HepG2 (cell line): ENCODE results near the gene SH3YL1. TPM values are rescaled to one million over a fixed set of nuclear protein-coding genes. Genes with fewer than 3 reads are reported as not detected.

Experiments used
- ATAC-seq: fragments of 200-7000 bp; cut with Tn5 transposase; 3 replicates; pipeline ENCODE4 v1.9.1; 2020; ENCODE audit warnings: mild to moderate bottlenecking, moderate library complexity
- BruUV-seq: library from RNA; stranded (reverse); fragments of 400-500 nt; replicated peaks from 2 replicates; lab custom pipeline; 2021; lab: Mats Ljungman, UMichigan
- CTCF ChIA-PET: fragments of 300-600 bp; formaldehyde crosslinking; extraction: SDS; loops from one replicate; lab custom pipeline; 2021; ENCODE audit warnings: low total read pairs, inconsistent platforms, low intra/inter-chr PET ratio; lab: Yijun Ruan, JAX
- POLR2A ChIA-PET: fragments of 350-600 bp; sonication (Branson Sonifier 250); formaldehyde crosslinking; loops from one replicate; lab custom pipeline; 2020; ENCODE audit warnings: antibody characterized with exemption, inconsistent platforms; lab: Yijun Ruan, JAX
- DNase-seq: peaks from one replicate; pipeline ENCODE4 v3.0.0-alpha.2; 2015; ENCODE audit warnings: low spot score
- FAIRE-seq: peaks from 3 replicates; lab custom pipeline; 2011; peaks lifted over from hg19 to GRCh38; lab: Jason Lieb, UNC
- H2AFZ ChIP-seq: one replicate; pipeline ENCODE4 v1.6.1; 2011; ENCODE audit warnings: low read length, inconsistent platforms
- H3K27ac ChIP-seq: fragments of 300-600 bp; 3 replicates; pipeline ENCODE4 v1.8.0; 2011; ENCODE audit warnings: mixed run types, mild to moderate bottlenecking, mixed read lengths, low read length, inconsistent platforms; ENCODE audit not compliant: insufficient read depth; ENCODE audit errors: extremely low read length
- H3K27me3 ChIP-seq, 2 experiments: fragments of 200-600 bp in 1 of 2; 2 replicates in 1 of 2; 3 replicates in 1 of 2; pipeline versions ENCODE4 v1.6.0 to v1.8.0; 2011; ENCODE audit warnings: low read length in 2 of 2, mild to moderate bottlenecking in 2 of 2, moderate library complexity in 2 of 2, inconsistent platforms in 1 of 2; ENCODE audit not compliant: insufficient read depth in 2 of 2, control insufficient read depth in 1 of 2
- H3K36me3 ChIP-seq, 2 experiments: fragments of 200-600 bp in 1 of 2; replicated peaks in 1 of 2; 2 replicates in 1 of 2; 3 replicates in 1 of 2; pipeline versions ENCODE4 v1.5.1 to v1.8.0; 2011; ENCODE audit warnings: low read length in 2 of 2, inconsistent platforms in 1 of 2; ENCODE audit not compliant: insufficient read depth in 2 of 2, control insufficient read depth in 1 of 2
- H3K4me1 ChIP-seq: 2 replicates; pipeline ENCODE4 v1.5.1; 2012; ENCODE audit warnings: low read length, inconsistent platforms; ENCODE audit not compliant: insufficient read depth
- H3K4me2 ChIP-seq: 2 replicates; pipeline ENCODE4 v1.6.0; 2011; ENCODE audit warnings: low read depth, low read length, inconsistent platforms
- H3K4me3 ChIP-seq, 3 experiments: fragments of 200-600 bp in 1 of 3; sonication (generic), shearing (Covaris generic) in 1 of 3; replicated peaks in 1 of 3; 2 replicates each; pipeline ENCODE4 v1.5.1; 2011 to 2016; ENCODE audit warnings: low read length in 3 of 3, inconsistent platforms in 2 of 3, low read depth in 2 of 3, mild to moderate bottlenecking in 2 of 3, control low read depth in 1 of 3, mixed read lengths in 1 of 3; ENCODE audit not compliant: insufficient read depth in 1 of 3
- H3K79me2 ChIP-seq: one replicate; pipeline ENCODE4 v1.6.1; 2011; ENCODE audit warnings: low read length, inconsistent platforms; ENCODE audit not compliant: insufficient read depth
- H3K9ac ChIP-seq: 2 replicates; pipeline ENCODE4 v1.6.0; 2011; ENCODE audit warnings: mild to moderate bottlenecking, low read depth, low read length, inconsistent platforms; ENCODE audit not compliant: insufficient read depth
- H3K9me3 ChIP-seq: 2 replicates; pipeline ENCODE4 v1.5.1; 2012; ENCODE audit warnings: mild to moderate bottlenecking, low read length
- H4K20me1 ChIP-seq: 2 replicates; pipeline ENCODE4 v1.6.0; 2011; ENCODE audit warnings: inconsistent platforms, mild to moderate bottlenecking, low read length, moderate library complexity; ENCODE audit not compliant: insufficient read depth
- DRAP1 ChIP-seq: IDR thresholded peaks from 2 replicates; pipeline ENCODE4 v1.6.1; 2016; ENCODE audit warnings: missing genetic modification reagents, missing compliant biosample characterization
- KLF11 ChIP-seq: IDR thresholded peaks from 2 replicates; pipeline ENCODE4 v1.6.1; 2016; ENCODE audit warnings: missing compliant biosample characterization
- NR3C1 ChIP-seq: sonication (generic); formaldehyde crosslinking; IDR thresholded peaks from 2 replicates; pipeline ENCODE4 v1.4.0; 2020; ENCODE audit warnings: missing genetic modification reagents
- PAXIP1 ChIP-seq: sonication (generic); formaldehyde crosslinking; conservative IDR thresholded peaks from 2 replicates; pipeline ENCODE4 v1.4.0; 2020; ENCODE audit warnings: mild to moderate bottlenecking, missing genetic modification reagents, moderate library complexity
- PHB2 ChIP-seq: fragments of 450-650 bp; IDR thresholded peaks from 2 replicates; pipeline ENCODE4 v1.6.1; 2018; ENCODE audit not compliant: partially characterized antibody
- ZBTB20 ChIP-seq: sonication (generic); formaldehyde crosslinking; IDR thresholded peaks from 2 replicates; pipeline ENCODE4 v1.8.1; 2023; ENCODE audit warnings: missing genetic modification reagents, low read depth, mild to moderate bottlenecking, borderline replicate concordance
- ZBTB38 ChIP-seq: sonication (generic); formaldehyde crosslinking; IDR thresholded peaks from 2 replicates; pipeline ENCODE4 v1.5.1; 2020; ENCODE audit warnings: mild to moderate bottlenecking, missing genetic modification reagents
- ZBTB44 ChIP-seq: sonication (generic); formaldehyde crosslinking; IDR thresholded peaks from 2 replicates; pipeline ENCODE4 v1.4.0; 2020; ENCODE audit warnings: missing genetic modification reagents
- ZHX2 ChIP-seq, 2 experiments: sonication (generic) in 1 of 2; formaldehyde crosslinking in 1 of 2; IDR thresholded peaks; 2 replicates each; pipeline versions ENCODE4 v1.6.1 to v1.9.0; 2014 to 2022; ENCODE audit warnings: antibody characterized with exemption in 1 of 2, borderline replicate concordance in 1 of 2, inconsistent platforms in 1 of 2, low read depth in 1 of 2, missing genetic modification reagents in 1 of 2
- ZNF770 ChIP-seq: sonication (generic); formaldehyde crosslinking; IDR thresholded peaks from 2 replicates; pipeline ENCODE4 v1.5.0; 2020; ENCODE audit warnings: mild to moderate bottlenecking, missing genetic modification reagents
- WGBS: methylation state at CpG from one replicate; pipeline ENCODE4 v1.1.6; 2017; ENCODE audit warnings: low lambda C conversion rate; 5-methylcytosine and 5-hydroxymethylcytosine counted together
- in situ Hi-C: cut with HindIII; loops from 2 replicates; pipeline ENCODE4 v1.10.0; 2017; ENCODE audit warnings: low pct_unique_long_range_greater_than_20kb; ENCODE audit not compliant: extremely low pct_ligation_motif_present
- intact Hi-C: fragments of 100-400 bp; cut with micrococcal nuclease; formaldehyde crosslinking; loops from one replicate; pipeline ENCODE4 v1.10.0; 2022; ENCODE audit not compliant: unreplicated experiment
- polyA plus RNA-seq, 8 experiments: library from polyadenylated mRNA; depleted of rRNA in 3 of 8; stranded (reverse) in 7 of 8; unstranded in 1 of 8; fragments of >200 nt; fragmentation: Illumina TruSeq in 4 of 8; extraction: Trizol in 4 of 8; gene quantifications; 2 replicates each; pipeline versions ENCODE4 v1.2.1 to v1.2.3, GENCODE V29; 2011 to 2016; ENCODE audit warnings: low read depth in 4 of 8, missing spikeins in 1 of 8, mixed read lengths in 1 of 8; ENCODE audit not compliant: insufficient read depth in 1 of 8
- total RNA-seq, 5 experiments: library from RNA; depleted of rRNA; stranded (reverse); fragments of >200 nt; fragmentation: Illumina TruSeq; extraction: Trizol; gene quantifications; 2 replicates each; pipeline ENCODE4 v1.2.3, GENCODE V29; 2016; ENCODE audit warnings: low read depth in 1 of 5

SH3YL1 gene
- total and polyA plus RNA-seq, 2 of the 13 experiments (the other 11 are each of a cell fraction or from before 2014, with no cell fraction given): 13.0 to 48.2 TPM

GRCh38 chr2:244547-244946, 19.3 kb downstream of the SH3YL1 start:
- in situ Hi-C loops (no loop called here), intact Hi-C loops (no loop called here)
- Histone ChIP-seq H3K4me3 (no peak overlapping the region), H3K36me3 (peaks cover 6 to 15% of the 10 kb centered on the region in 2 experiments; a peak in 4 of 5 replicates), H3K9ac (no peak overlapping the region), H4K20me1 (no peaks in the 10 kb centered on the region), H3K27me3 (no peaks in the 10 kb centered on the region), H3K4me1 (peaks cover 34% of the 10 kb centered on the region), H3K79me2 (peaks cover 2% of the 10 kb centered on the region), H2AFZ (no peak overlapping the region), H3K9me3 (no peaks in the 10 kb centered on the region), H3K4me2 (no peak overlapping the region), H3K27ac (no peak overlapping the region)
- DNase-seq (no peak), FAIRE-seq (no peak), ATAC-seq (no peak)
- ChIA-PET POLR2A (no interaction called here), CTCF (no interaction called here)
- 99% methylated on average over 7 of the region's 7 CpGs for WGBS
- no TSS peak for BruUV-seq
- no peak for TF ChIP-seq NR3C1 (CRISPR knock-in tag)
- TF ChIP-seq ZBTB44 (CRISPR knock-in tag): no peak
- no peak for TF ChIP-seq ZHX2 (IDR thresholded peaks at IDR 0.05; ENCODE audit: low read depth)
- no peak for TF ChIP-seq ZHX2 (CRISPR knock-in tag; IDR thresholded peaks at IDR 0.05; ENCODE audit: borderline replicate concordance)
- no peak for TF ChIP-seq PHB2
- no peak for TF ChIP-seq ZBTB20 (CRISPR knock-in tag)
- no peak for TF ChIP-seq ZNF770 (CRISPR knock-in tag)
- TF ChIP-seq PAXIP1 (CRISPR knock-in tag): no peak
- TF ChIP-seq DRAP1 (CRISPR knock-in tag): no peak
- no peak for TF ChIP-seq ZBTB38 (CRISPR knock-in tag)
- no peak for TF ChIP-seq KLF11 (CRISPR knock-in tag)
